ENCODE measurements around the gene PAPPA2.
A peak's percentile ranks its signal among the peaks of the same experiment; 100 is the strongest.

Gene PAPPA2

DNA sequence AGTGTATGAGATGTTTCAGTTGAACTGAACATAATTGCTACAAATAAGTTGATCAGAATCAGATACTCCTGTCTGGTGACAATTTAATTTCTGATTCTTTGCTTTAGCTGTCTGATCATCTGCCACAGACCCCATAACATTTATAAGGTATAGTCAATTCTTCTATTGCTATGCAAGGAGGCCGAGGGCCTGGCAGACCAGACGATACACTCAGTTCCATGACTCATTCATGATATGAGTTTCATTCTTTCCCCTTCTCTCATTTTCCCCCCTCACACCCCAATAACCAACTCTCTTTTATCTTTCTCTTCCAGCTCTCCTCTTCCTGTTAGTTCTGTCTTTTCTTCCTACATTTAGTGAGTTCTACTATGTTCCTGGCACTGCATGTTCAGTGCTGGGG, 236.8 kb downstream of the PAPPA2 start:
- H3K4me1 ChIP-seq (ENCODE audit: low read length): peaks cover 19% of the 10 kb centered on the region
- H3K9ac ChIP-seq (ENCODE audit: low read length): no peak overlapping the region
- DNase-seq: no peak
- no peaks in the 10 kb centered on the region for H3K9me2 ChIP-seq (replicated peaks; ENCODE audit: insufficient read depth, low read length)
- no peaks in the 10 kb centered on the region for H3K79me2 ChIP-seq (ENCODE audit: low read length)
- no peaks in the 10 kb centered on the region for H3K36me3 ChIP-seq (replicated peaks; ENCODE audit: insufficient read depth, low read length)
- H2AFZ ChIP-seq (ENCODE audit: low read length): no peak overlapping the region
- no peaks in the 10 kb centered on the region for H3K9me3 ChIP-seq (replicated peaks; ENCODE audit: insufficient read depth, low read length)
- H3K27me3 ChIP-seq (replicated peaks; ENCODE audit: insufficient read depth, low read length): no peaks in the 10 kb centered on the region
- no peak overlapping the region for H3K4me3 ChIP-seq (ENCODE audit: low read length)
- no peak for TF ChIP-seq EZH2 (optimal IDR thresholded peaks at IDR 0.05; ENCODE audit: low read depth, low read length)
- TF ChIP-seq EZH2phosphoT487 (IDR thresholded peaks at IDR 0.05; ENCODE audit: low read length): no peak
- TF ChIP-seq, protein P1, sequence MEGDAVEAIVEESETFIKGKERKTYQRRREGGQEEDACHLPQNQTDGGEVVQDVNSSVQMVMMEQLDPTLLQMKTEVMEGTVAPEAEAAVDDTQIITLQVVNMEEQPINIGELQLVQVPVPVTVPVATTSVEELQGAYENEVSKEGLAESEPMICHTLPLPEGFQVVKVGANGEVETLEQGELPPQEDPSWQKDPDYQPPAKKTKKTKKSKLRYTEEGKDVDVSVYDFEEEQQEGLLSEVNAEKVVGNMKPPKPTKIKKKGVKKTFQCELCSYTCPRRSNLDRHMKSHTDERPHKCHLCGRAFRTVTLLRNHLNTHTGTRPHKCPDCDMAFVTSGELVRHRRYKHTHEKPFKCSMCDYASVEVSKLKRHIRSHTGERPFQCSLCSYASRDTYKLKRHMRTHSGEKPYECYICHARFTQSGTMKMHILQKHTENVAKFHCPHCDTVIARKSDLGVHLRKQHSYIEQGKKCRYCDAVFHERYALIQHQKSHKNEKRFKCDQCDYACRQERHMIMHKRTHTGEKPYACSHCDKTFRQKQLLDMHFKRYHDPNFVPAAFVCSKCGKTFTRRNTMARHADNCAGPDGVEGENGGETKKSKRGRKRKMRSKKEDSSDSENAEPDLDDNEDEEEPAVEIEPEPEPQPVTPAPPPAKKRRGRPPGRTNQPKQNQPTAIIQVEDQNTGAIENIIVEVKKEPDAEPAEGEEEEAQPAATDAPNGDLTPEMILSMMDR (IDR thresholded peaks at IDR 0.05; ENCODE audit: low read length): no peak
- no peak overlapping the region for H3K4me2 ChIP-seq (ENCODE audit: low read depth, low read length)
- H4K20me1 ChIP-seq (ENCODE audit: insufficient read depth, low read length): no peaks in the 10 kb centered on the region
- H3K27ac ChIP-seq (ENCODE audit: low read length): no peak overlapping the region
- 0 out of 2 replicates have a peak, but pooled peaks cover 4% of the 10 kb centered on the region for H3F3A ChIP-seq (ENCODE audit: insufficient read depth, low read length)

DNA sequence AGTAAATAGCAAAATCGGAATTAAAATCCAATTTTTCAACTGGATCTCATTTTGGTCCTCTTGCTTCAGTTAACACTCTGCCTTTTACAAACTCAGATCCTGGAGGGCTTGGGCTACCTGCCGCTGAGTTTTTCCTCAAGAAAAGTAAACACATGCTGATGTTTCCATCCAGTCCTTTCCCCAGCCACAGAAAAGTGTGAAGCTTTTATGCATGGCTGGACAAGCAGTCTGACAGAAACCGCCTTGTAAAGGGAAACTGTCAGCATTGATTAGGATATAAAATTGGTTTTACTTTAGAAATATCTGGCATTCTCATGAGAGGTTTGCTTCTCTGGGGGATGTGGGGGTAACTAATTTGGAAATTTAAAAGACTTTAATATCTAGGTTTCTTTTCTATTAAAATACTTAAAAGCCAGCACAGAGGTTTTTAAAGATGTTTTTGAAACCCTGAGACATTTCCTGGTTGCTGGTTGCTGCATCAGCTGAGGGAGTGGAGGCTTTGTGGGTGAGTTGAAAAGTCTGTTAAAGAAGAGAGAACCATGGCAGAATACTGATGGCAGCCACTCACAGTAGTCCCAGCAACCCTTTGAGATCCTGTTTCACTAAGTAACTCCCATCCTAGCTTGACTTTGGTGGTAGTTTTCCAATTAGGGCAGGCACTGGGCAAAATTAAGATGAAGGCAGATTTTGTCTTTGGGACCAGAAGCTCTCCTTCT, 238.3 kb downstream of the PAPPA2 start:
- no peaks in the 10 kb centered on the region for H3K79me2 ChIP-seq (ENCODE audit: low read length)
- no peaks in the 10 kb centered on the region for H4K20me1 ChIP-seq (ENCODE audit: insufficient read depth, low read length)
- H3K4me2 ChIP-seq (ENCODE audit: low read depth, low read length): peak overlapping the region; percentile 9; the same call in 1 of the 2 replicates
- no peaks in the 10 kb centered on the region for H3K36me3 ChIP-seq (replicated peaks; ENCODE audit: insufficient read depth, low read length)
- H3K9me3 ChIP-seq (replicated peaks; ENCODE audit: insufficient read depth, low read length): no peaks in the 10 kb centered on the region
- no peak overlapping the region for H3K4me3 ChIP-seq (ENCODE audit: low read length)
- H3K27me3 ChIP-seq (replicated peaks; ENCODE audit: insufficient read depth, low read length): no peaks in the 10 kb centered on the region
- H3K9ac ChIP-seq (ENCODE audit: low read length): no peak overlapping the region
- 0 out of 2 replicates have a peak, but pooled peaks cover 4% of the 10 kb centered on the region for H3F3A ChIP-seq (ENCODE audit: insufficient read depth, low read length)
- no peaks in the 10 kb centered on the region for H3K9me2 ChIP-seq (replicated peaks; ENCODE audit: insufficient read depth, low read length)
- peaks cover 19% of the 10 kb centered on the region for H3K4me1 ChIP-seq (ENCODE audit: low read length)
- TF ChIP-seq, protein P1 (IDR thresholded peaks at IDR 0.05; ENCODE audit: low read length): no peak
- TF ChIP-seq EZH2phosphoT487 (IDR thresholded peaks at IDR 0.05; ENCODE audit: low read length) (no peak), EZH2 (optimal IDR thresholded peaks at IDR 0.05; ENCODE audit: low read depth, low read length) (no peak)
- H3K27ac ChIP-seq (ENCODE audit: low read length): peak overlapping the region; percentile 13; the same call in 1 of the 2 replicates
- peak; percentile 41 for DNase-seq
- peak overlapping the region; percentile 23; the same call in 1 of the 2 replicates for H2AFZ ChIP-seq (ENCODE audit: low read length)

DNA sequence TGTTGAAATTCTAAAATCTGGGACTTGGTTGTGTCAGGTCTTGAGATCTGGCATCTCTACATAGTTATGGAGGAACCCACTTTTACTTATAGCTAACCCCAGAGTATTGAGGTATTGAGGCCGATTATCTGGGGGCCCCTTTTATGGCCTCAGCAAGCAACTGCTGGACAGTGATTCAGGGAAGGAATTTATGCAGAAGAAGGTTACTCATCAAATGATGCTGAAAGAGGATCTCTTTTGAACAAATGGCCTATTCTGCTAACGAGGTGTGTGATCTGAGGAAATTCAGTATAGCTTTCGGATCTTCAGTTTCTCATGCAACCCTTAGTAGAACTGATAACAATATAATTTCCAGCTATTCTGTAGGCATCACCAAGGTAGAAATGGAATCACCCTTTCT, 239.9 kb downstream of the PAPPA2 start:
- Histone ChIP-seq H3K9me3 (replicated peaks; ENCODE audit: insufficient read depth, low read length) (no peaks in the 10 kb centered on the region), H4K20me1 (ENCODE audit: insufficient read depth, low read length) (no peaks in the 10 kb centered on the region), H3K4me1 (ENCODE audit: low read length) (peaks cover 19% of the 10 kb centered on the region), H3K4me3 (ENCODE audit: low read length) (no peak overlapping the region), H3K36me3 (replicated peaks; ENCODE audit: insufficient read depth, low read length) (no peaks in the 10 kb centered on the region), H3K9ac (ENCODE audit: low read length) (no peak overlapping the region), H3K27ac (ENCODE audit: low read length) (no peak overlapping the region), H3K9me2 (replicated peaks; ENCODE audit: insufficient read depth, low read length) (no peaks in the 10 kb centered on the region), H3K27me3 (replicated peaks; ENCODE audit: insufficient read depth, low read length) (no peaks in the 10 kb centered on the region), H2AFZ (ENCODE audit: low read length) (no peak overlapping the region), H3F3A (ENCODE audit: insufficient read depth, low read length) (0 out of 2 replicates have a peak, but pooled peaks cover 4% of the 10 kb centered on the region), H3K4me2 (ENCODE audit: low read depth, low read length) (no peak overlapping the region), H3K79me2 (ENCODE audit: low read length) (no peaks in the 10 kb centered on the region)
- TF ChIP-seq, protein P1 (IDR thresholded peaks at IDR 0.05; ENCODE audit: low read length): no peak
- TF ChIP-seq EZH2phosphoT487 (IDR thresholded peaks at IDR 0.05; ENCODE audit: low read length) (no peak), EZH2 (optimal IDR thresholded peaks at IDR 0.05; ENCODE audit: low read depth, low read length) (no peak)
- DNase-seq: no peak

Measured in MM.1S (cell line).